PC-9 (cell line): ENCODE results near the gene TRIM26. TPM values are rescaled to one million over a fixed set of nuclear protein-coding genes. Genes with fewer than 3 reads are reported as not detected.

Experiments used
- BruUV-seq: library from RNA; stranded (reverse); fragments of 400-500 nt; replicated peaks from 2 replicates; lab custom pipeline; 2021; lab: Mats Ljungman, UMichigan
- CTCF ChIA-PET: fragments of 300-600 bp; sonication (Branson Sonifier 250); formaldehyde crosslinking; loops from one replicate; lab custom pipeline; 2022; ENCODE audit warnings: antibody characterized with exemption; lab: Charles Lee
- POLR2A ChIA-PET: fragments of 300-600 bp; sonication (Branson Sonifier 250); formaldehyde crosslinking; loops from one replicate; lab custom pipeline; 2022; ENCODE audit warnings: antibody characterized with exemption; ENCODE audit not compliant: unreplicated experiment; lab: Charles Lee
- DNase-seq, 2 experiments: peaks; one replicate each; pipeline versions ENCODE4 v3.0.0 to v3.0.0-alpha.2; 2015 to 2022; ENCODE audit warnings: mixed read lengths in 1 of 2
- H2AFZ ChIP-seq: fragments of 200-600 bp; sonication (generic); 2 replicates; pipeline ENCODE4 v1.8.1; 2017; ENCODE audit warnings: antibody characterized with exemption
- H3F3A ChIP-seq: fragments of 200-600 bp; sonication (generic); 2 replicates; pipeline ENCODE4 v1.8.1; 2017; ENCODE audit warnings: antibody characterized with exemption, mild to moderate bottlenecking, low read depth; ENCODE audit not compliant: insufficient read depth
- H3K27ac ChIP-seq: fragments of 200-600 bp; sonication (generic); 2 replicates; pipeline ENCODE4 v1.6.1; 2016; ENCODE audit warnings: mixed run types
- H3K27me3 ChIP-seq: fragments of 200-600 bp; sonication (generic); 2 replicates; pipeline ENCODE4 v1.6.1; 2016; ENCODE audit warnings: low read depth, mixed run types; ENCODE audit not compliant: insufficient read depth
- H3K36me3 ChIP-seq: fragments of 200-600 bp; sonication (generic); 2 replicates; pipeline ENCODE4 v1.6.1; 2016; ENCODE audit warnings: low read depth, mixed run types
- H3K4me1 ChIP-seq: fragments of 200-600 bp; sonication (generic); replicated peaks from 2 replicates; pipeline ENCODE4 v1.6.1; 2016; ENCODE audit warnings: mixed run types; ENCODE audit not compliant: insufficient read depth
- H3K4me2 ChIP-seq: fragments of 200-600 bp; sonication (generic); 2 replicates; pipeline ENCODE4 v1.6.1; 2017; ENCODE audit warnings: mixed run types
- H3K4me3 ChIP-seq: fragments of 200-600 bp; sonication (generic); 2 replicates; pipeline ENCODE4 v1.6.1; 2016; ENCODE audit warnings: mixed run types
- H3K79me2 ChIP-seq: fragments of 200-600 bp; sonication (generic); 2 replicates; pipeline ENCODE4 v1.6.1; 2017; ENCODE audit warnings: low read depth, mixed run types
- H3K9me2 ChIP-seq: fragments of 200-600 bp; sonication (generic); 2 replicates; pipeline ENCODE4 v1.8.1; 2017; ENCODE audit warnings: mild to moderate bottlenecking; ENCODE audit not compliant: insufficient read depth
- H3K9me3 ChIP-seq: fragments of 200-600 bp; sonication (generic); 2 replicates; pipeline ENCODE4 v1.8.1; 2016; ENCODE audit warnings: low read depth; ENCODE audit not compliant: insufficient read depth
- H4K20me1 ChIP-seq: fragments of 200-600 bp; sonication (generic); 2 replicates; pipeline ENCODE4 v1.8.1; 2017; ENCODE audit not compliant: insufficient read depth
- CTCF ChIP-seq: fragments of 200-600 bp; sonication (generic); conservative IDR thresholded peaks from 2 replicates; pipeline ENCODE4 v1.6.1; 2017; ENCODE audit warnings: mixed run types, antibody characterized with exemption, mild to moderate bottlenecking, moderate library complexity
- EZH2 ChIP-seq: fragments of 200-600 bp; sonication (generic); IDR thresholded peaks from 2 replicates; pipeline ENCODE4 v1.8.0; 2017; ENCODE audit warnings: antibody characterized with exemption, low read depth
- intact Hi-C: fragments of 100-400 bp; cut with micrococcal nuclease; formaldehyde crosslinking; loops from one replicate; pipeline ENCODE4 v1.10.0; 2022; ENCODE audit not compliant: unreplicated experiment
- total RNA-seq: library from RNA; stranded (reverse); gene quantifications from 2 replicates; pipeline ENCODE4 v1.2.3, GENCODE V29; 2021

Gene TRIM26
- total RNA-seq, 1 experiment from 2014 or later = 53.9 TPM

GRCh38 chr6:30147096-30147495, 66.1 kb downstream of the TRIM26 start:
- no peaks in the 10 kb centered on the region for H3K4me1 ChIP-seq
- no peaks in the 10 kb centered on the region for H3K9me3 ChIP-seq
- DNase-seq = no peak
- H2AFZ ChIP-seq = no peak overlapping the region
- H3K4me3 ChIP-seq = no peak overlapping the region
- intact Hi-C loops = no loop called here
- H3K9me2 ChIP-seq = no peaks in the 10 kb centered on the region
- H3K27ac ChIP-seq = no peak overlapping the region
- BruUV-seq = no TSS peak
- POLR2A ChIA-PET = no interaction called here
- no peaks in the 10 kb centered on the region for H3F3A ChIP-seq
- TF ChIP-seq CTCF = no peak
- TF ChIP-seq EZH2 = no peak
- no peaks in the 10 kb centered on the region for H3K79me2 ChIP-seq
- no peak overlapping the region for H3K4me2 ChIP-seq
- CTCF ChIA-PET = no interaction called here
- no peaks in the 10 kb centered on the region for H3K27me3 ChIP-seq
- no peaks in the 10 kb centered on the region for H4K20me1 ChIP-seq
- no peaks in the 10 kb centered on the region for H3K36me3 ChIP-seq

- Histone ChIP-seq H3K79me2 (no peaks in the 10 kb centered on the region), H3F3A (no peaks in the 10 kb centered on the region), H3K4me3 (no peak overlapping the region), H3K4me1 (no peaks in the 10 kb centered on the region), H4K20me1 (no peaks in the 10 kb centered on the region), H3K9me3 (no peaks in the 10 kb centered on the region), H3K27ac (no peak overlapping the region), H3K27me3 (no peaks in the 10 kb centered on the region), H3K4me2 (no peak overlapping the region), H2AFZ (no peak overlapping the region), H3K9me2 (no peaks in the 10 kb centered on the region), H3K36me3 (no peaks in the 10 kb centered on the region)
- BruUV-seq = no TSS peak
- POLR2A ChIA-PET = no interaction called here
- intact Hi-C loops = no loop called here
- CTCF ChIA-PET = no interaction called here
- no peak for TF ChIP-seq CTCF
- TF ChIP-seq EZH2 = no peak
- no peak for DNase-seq
Measured at GRCh38 chr6:30145818-30146217, 67.4 kb downstream of the TRIM26 start.

GRCh38 chr6:30144811-30145210, 68.4 kb downstream of the TRIM26 start:
- TF ChIP-seq EZH2 (no peak), CTCF (no peak)
- Histone ChIP-seq H3K79me2 (no peaks in the 10 kb centered on the region), H3K4me3 (no peak overlapping the region), H3K4me2 (no peak overlapping the region), H3K9me2 (no peaks in the 10 kb centered on the region), H3K27me3 (no peaks in the 10 kb centered on the region), H3K4me1 (no peaks in the 10 kb centered on the region), H4K20me1 (no peaks in the 10 kb centered on the region), H3K27ac (no peak overlapping the region), H3K9me3 (no peaks in the 10 kb centered on the region), H2AFZ (no peak overlapping the region), H3K36me3 (no peaks in the 10 kb centered on the region), H3F3A (no peaks in the 10 kb centered on the region)
- DNase-seq = no peak
- intact Hi-C loops = no loop called here
- ChIA-PET POLR2A (interaction anchor here (0.9 kb wide), 1 partner anchor 795 kb away, joined by 6 read pairs; no protein-coding TSS in a partner anchor), CTCF (no interaction called here)
- no TSS peak for BruUV-seq
